Measurements from ENCODE around the gene CDKN2AIP. TPM values are rescaled to one million over a fixed set of nuclear protein-coding genes. Genes with fewer than 3 reads are reported as not detected.

CDKN2AIP gene
- total RNA-seq, 1 donor from 2014 or later: 16.3 TPM

- no peak for DNase-seq (ENCODE audit: low read depth)
- Histone ChIP-seq H3K27me3 (ENCODE audit: control insufficient read depth, insufficient read depth, low read length) (peaks cover 6% of the 10 kb centered on the region), H3K4me3 (ENCODE audit: low read depth, low read length) (no peak overlapping the region), H3K36me3 (ENCODE audit: control insufficient read depth, insufficient read depth, low read length) (no peaks in the 10 kb centered on the region)
- no peak for TF ChIP-seq CTCF (IDR thresholded peaks at IDR 0.05; ENCODE audit: insufficient read depth, low read length, severe bottlenecking)
- peak; percentile 18 for FAIRE-seq
These were observed 27.3 kb upstream of the CDKN2AIP start for GRCh38 chr4:183416879-183417755.

GRCh38 chr4:183422962-183423631, 21.3 kb upstream of the CDKN2AIP start:
- FAIRE-seq (no peak), DNase-seq (ENCODE audit: low read depth) (peak; percentile 79)
- no peaks in the 10 kb centered on the region for H3K27me3 ChIP-seq (ENCODE audit: control insufficient read depth, insufficient read depth, low read length)
- no peaks in the 10 kb centered on the region for H3K36me3 ChIP-seq (ENCODE audit: control insufficient read depth, insufficient read depth, low read length)
- H3K4me3 ChIP-seq (ENCODE audit: low read depth, low read length): no peak overlapping the region
- TF ChIP-seq CTCF (IDR thresholded peaks at IDR 0.05; ENCODE audit: insufficient read depth, low read length, severe bottlenecking): no peak

- Histone ChIP-seq H3K27me3 (ENCODE audit: control insufficient read depth, insufficient read depth, low read length) (no peaks in the 10 kb centered on the region), H3K4me3 (ENCODE audit: low read depth, low read length) (no peak overlapping the region), H3K36me3 (ENCODE audit: control insufficient read depth, insufficient read depth, low read length) (no peaks in the 10 kb centered on the region)
- no peak for TF ChIP-seq CTCF (IDR thresholded peaks at IDR 0.05; ENCODE audit: insufficient read depth, low read length, severe bottlenecking)
- FAIRE-seq (no peak), DNase-seq (ENCODE audit: low read depth) (no peak)
These were observed 20.2 kb upstream of the CDKN2AIP start for GRCh38 chr4:183424109-183424744.

- TF ChIP-seq CTCF (IDR thresholded peaks at IDR 0.05; ENCODE audit: insufficient read depth, low read length, severe bottlenecking): no peak
- H3K36me3 ChIP-seq (ENCODE audit: control insufficient read depth, insufficient read depth, low read length): no peaks in the 10 kb centered on the region
- DNase-seq (ENCODE audit: low read depth) (no peak), FAIRE-seq (no peak)
- H3K4me3 ChIP-seq (ENCODE audit: low read depth, low read length): no peak overlapping the region
- H3K27me3 ChIP-seq (ENCODE audit: control insufficient read depth, insufficient read depth, low read length): no peaks in the 10 kb centered on the region
These were observed 17.9 kb upstream of the CDKN2AIP start for GRCh38 chr4:183426507-183426906.

- no peak for TF ChIP-seq CTCF (IDR thresholded peaks at IDR 0.05; ENCODE audit: insufficient read depth, low read length, severe bottlenecking)
- DNase-seq (ENCODE audit: low read depth): no peak
- Histone ChIP-seq H3K4me3 (ENCODE audit: low read depth, low read length) (no peak overlapping the region), H3K27me3 (ENCODE audit: control insufficient read depth, insufficient read depth, low read length) (no peaks in the 10 kb centered on the region), H3K36me3 (ENCODE audit: control insufficient read depth, insufficient read depth, low read length) (no peaks in the 10 kb centered on the region)
- peak; percentile 50 for FAIRE-seq
These were observed 14.9 kb upstream of the CDKN2AIP start for GRCh38 chr4:183429489-183429888.

All from bronchial epithelial cell (primary cell).